Mesendoderm (in vitro differentiated cells): Measurements from ENCODE around the gene OTUB1.
"Not testable (repeated sequence)": the region's sequence is repeated elsewhere in the genome, so short reads cannot be mapped to it uniquely, and the experiment has no call there.

ENCODE experiments used
- DNase-seq: peaks from one replicate; pipeline ENCODE4 v3.0.0; 2013
- H2AK5ac ChIP-seq: 2 replicates; pipeline ENCODE4 v1.6.1; 2013; ENCODE audit warnings: low read length, inconsistent platforms
- H2BK120ac ChIP-seq: 2 replicates; pipeline ENCODE4 v1.6.1; 2013; ENCODE audit warnings: low read depth, mild to moderate bottlenecking, low read length, moderate library complexity, mixed read lengths
- H2BK15ac ChIP-seq: replicated peaks from 2 replicates; pipeline ENCODE4 v1.6.1; 2013; ENCODE audit warnings: low read depth, mild to moderate bottlenecking, moderate library complexity
- H2BK5ac ChIP-seq: 2 replicates; pipeline ENCODE4 v1.6.1; 2013; ENCODE audit warnings: low read length, inconsistent platforms
- H3K18ac ChIP-seq: 2 replicates; pipeline ENCODE4 v1.6.1; 2013; ENCODE audit warnings: mild to moderate bottlenecking, low read length, mixed read lengths
- H3K23ac ChIP-seq: one replicate; pipeline ENCODE4 v1.6.1; 2013; ENCODE audit warnings: low read length
- H3K27ac ChIP-seq: 2 replicates; pipeline ENCODE4 v1.5.1; 2013; ENCODE audit warnings: low read depth, mild to moderate bottlenecking, inconsistent platforms, low read length, moderate library complexity
- H3K27me3 ChIP-seq: 2 replicates; pipeline ENCODE4 v1.6.1; 2013; ENCODE audit warnings: low read length, control low read depth, mild to moderate bottlenecking, inconsistent platforms; ENCODE audit not compliant: insufficient read depth, poor library complexity
- H3K36me3 ChIP-seq: 2 replicates; pipeline ENCODE4 v1.6.1; 2013; ENCODE audit warnings: low read length, inconsistent platforms; ENCODE audit not compliant: control insufficient read depth, insufficient read depth
- H3K4ac ChIP-seq: one replicate; pipeline ENCODE4 v1.6.1; 2013; ENCODE audit warnings: low read depth, mild to moderate bottlenecking, low read length, moderate library complexity
- H3K4me1 ChIP-seq: 2 replicates; pipeline ENCODE4 v1.6.1; 2013; ENCODE audit warnings: low read depth, low read length, inconsistent platforms; ENCODE audit not compliant: control insufficient read depth
- H3K4me2 ChIP-seq: 2 replicates; pipeline ENCODE4 v1.6.1; 2013; ENCODE audit warnings: low read length
- H3K4me3 ChIP-seq: 2 replicates; pipeline ENCODE4 v1.5.1; 2013; ENCODE audit warnings: mild to moderate bottlenecking, low read length
- H3K56ac ChIP-seq: one replicate; pipeline ENCODE4 v1.6.1; 2013; ENCODE audit warnings: low read length
- H3K79me1 ChIP-seq: 2 replicates; pipeline ENCODE4 v1.6.1; 2013; ENCODE audit warnings: low read length, inconsistent platforms
- H3K79me2 ChIP-seq: 2 replicates; pipeline ENCODE4 v1.6.1; 2013; ENCODE audit warnings: mild to moderate bottlenecking, low read length; ENCODE audit not compliant: control insufficient read depth, insufficient read depth
- H3K9ac ChIP-seq: 2 replicates; pipeline ENCODE4 v1.6.1; 2013; ENCODE audit warnings: low read length, inconsistent platforms
- H4K5ac ChIP-seq: one replicate; pipeline ENCODE4 v1.6.1; 2013; ENCODE audit warnings: low read length
- H4K8ac ChIP-seq: one replicate; pipeline ENCODE4 v1.6.1; 2013; ENCODE audit warnings: low read depth, mild to moderate bottlenecking, control low read depth, low read length, moderate library complexity
- WGBS: extraction: QIAGEN DNeasy Blood & Tissue Kit; methylation state at CpG from one replicate; pipeline ENCODE4 v1.1.7; 2013; ENCODE audit warnings: low lambda C conversion rate, missing lambda C conversion rate; ENCODE audit not compliant: insufficient coverage; ENCODE audit errors: extremely low coverage; 5-methylcytosine and 5-hydroxymethylcytosine counted together

The OTUB1 gene

DNA sequence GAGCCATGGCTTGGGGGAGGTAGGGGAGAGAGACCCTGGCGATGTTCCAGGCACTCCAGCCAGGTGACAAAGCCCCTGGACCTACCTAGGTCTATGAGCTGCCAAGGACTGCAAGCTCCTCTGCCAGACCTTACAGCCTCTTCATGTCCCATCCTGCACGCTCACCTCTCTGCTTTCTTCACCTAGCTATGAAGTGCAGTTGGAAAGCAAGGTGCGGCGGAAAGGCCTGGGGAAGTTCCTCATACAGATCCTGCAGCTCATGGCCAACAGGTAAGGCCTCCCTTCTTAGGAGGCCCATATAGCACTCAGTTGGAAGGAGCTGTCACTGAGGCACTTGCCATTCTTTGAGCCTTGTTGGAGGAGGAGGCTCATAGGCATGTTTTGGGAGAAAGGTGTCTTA lies 33.7 kb upstream of the OTUB1 start:
- Histone ChIP-seq H3K36me3 (peaks cover 14% of the 10 kb centered on the region), H3K56ac (no peak overlapping the region)
- WGBS = no CpG with 5 or more reads among the region's 4 CpGs

DNA sequence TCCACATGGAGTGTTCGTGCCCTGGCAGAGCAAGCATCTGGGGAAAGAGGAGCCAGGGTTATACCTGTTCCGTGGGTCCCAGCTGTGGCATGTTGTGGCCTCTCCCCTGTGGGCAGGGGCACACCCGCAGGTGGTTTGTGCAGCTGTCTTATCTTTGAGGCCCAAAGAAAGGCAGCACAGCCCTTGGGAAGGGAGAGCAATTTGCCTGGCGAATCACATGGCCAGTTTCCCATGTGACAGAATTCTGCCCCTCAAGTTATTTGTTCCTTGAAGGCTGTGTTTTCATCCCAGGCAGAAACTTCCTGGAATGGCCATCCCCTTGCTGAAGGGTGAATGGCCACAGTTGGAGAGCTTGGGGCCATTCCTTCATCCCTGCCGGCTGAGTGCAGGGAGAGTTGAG lies 28.2 kb upstream of the OTUB1 start:
- Histone ChIP-seq H4K5ac (no peak overlapping the region), H3K27ac (no peak overlapping the region), H3K27me3 (no peaks in the 10 kb centered on the region), H3K4me2 (no peak overlapping the region), H4K8ac (no peak overlapping the region), H3K79me2 (no peaks in the 10 kb centered on the region), H3K4me3 (no peak overlapping the region), H3K79me1 (no peaks in the 10 kb centered on the region), H2AK5ac (no peak overlapping the region), H3K9ac (no peak overlapping the region), H3K18ac (no peak overlapping the region), H3K23ac (no peak overlapping the region), H2BK15ac (no peak overlapping the region), H2BK5ac (no peak overlapping the region), H3K56ac (no peak overlapping the region), H3K4ac (no peak overlapping the region), H2BK120ac (no peak overlapping the region), H3K36me3 (peaks cover 11% of the 10 kb centered on the region), H3K4me1 (no peaks in the 10 kb centered on the region)
- no peak for DNase-seq
- WGBS = no CpG with 5 or more reads among the region's 5 CpGs

More for the DNA sequence above, 33.7 kb upstream of the OTUB1 start:
- H3K4ac ChIP-seq = no peak overlapping the region
- no peak overlapping the region for H3K4me3 ChIP-seq
- no peak overlapping the region for H3K18ac ChIP-seq
- no peak overlapping the region for H2BK5ac ChIP-seq
- no peak overlapping the region for H4K5ac ChIP-seq
- peaks cover 1% of the 10 kb centered on the region for H3K4me1 ChIP-seq
- H3K23ac ChIP-seq = no peak overlapping the region
- no peak overlapping the region for H2BK120ac ChIP-seq
- no peaks in the 10 kb centered on the region for H3K79me2 ChIP-seq
- no peaks in the 10 kb centered on the region for H3K79me1 ChIP-seq
- H2AK5ac ChIP-seq = no peak overlapping the region
- no peaks in the 10 kb centered on the region for H3K27me3 ChIP-seq
- no peak overlapping the region for H3K4me2 ChIP-seq
- DNase-seq = no peak
- H3K9ac ChIP-seq = peak overlapping the region; percentile 1
- H3K27ac ChIP-seq = no peak overlapping the region
- no peak overlapping the region for H4K8ac ChIP-seq
- no peak overlapping the region for H2BK15ac ChIP-seq

DNA sequence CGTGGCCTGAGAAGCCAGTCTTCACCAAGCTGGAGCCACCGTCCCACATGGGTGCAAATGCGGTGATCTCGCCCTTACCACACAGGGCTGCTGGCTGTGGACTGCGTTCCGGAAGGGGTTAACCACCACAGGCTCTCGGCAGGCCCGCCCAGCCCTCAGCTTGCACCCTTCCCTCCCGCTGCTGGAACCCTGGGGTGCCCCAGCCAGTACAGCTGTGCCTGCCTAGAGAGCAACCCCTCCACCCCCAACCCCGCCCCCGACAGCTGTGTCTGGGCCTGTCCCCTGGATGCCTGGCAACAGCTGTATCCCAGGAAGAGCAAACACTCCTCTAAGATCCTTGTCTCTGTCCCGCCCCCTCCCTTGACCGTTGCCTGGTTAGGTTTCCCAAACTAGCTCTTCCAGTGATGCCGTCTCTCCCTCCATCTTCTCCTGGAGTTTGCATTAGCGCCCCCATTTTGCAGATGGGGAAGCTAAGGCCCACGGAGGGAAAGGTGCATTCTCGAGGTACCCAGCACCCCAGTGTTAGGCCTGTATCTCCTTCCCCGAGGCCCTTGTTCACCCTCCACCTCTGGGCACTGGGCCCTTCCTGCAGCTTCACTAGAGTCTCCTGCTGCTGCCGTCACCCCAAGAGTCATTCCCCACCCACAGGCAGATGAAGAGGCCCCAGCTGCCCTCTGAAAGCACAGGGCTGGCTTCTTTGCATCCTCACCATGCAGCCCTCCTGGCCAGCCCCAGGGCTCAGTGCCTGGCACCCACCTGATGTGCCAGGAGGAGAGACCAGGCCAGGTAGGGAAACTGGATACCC lies 24.4 kb upstream of the OTUB1 start:
- DNase-seq = peak; percentile 74
- WGBS = no CpG with 5 or more reads among the region's 19 CpGs

DNA sequence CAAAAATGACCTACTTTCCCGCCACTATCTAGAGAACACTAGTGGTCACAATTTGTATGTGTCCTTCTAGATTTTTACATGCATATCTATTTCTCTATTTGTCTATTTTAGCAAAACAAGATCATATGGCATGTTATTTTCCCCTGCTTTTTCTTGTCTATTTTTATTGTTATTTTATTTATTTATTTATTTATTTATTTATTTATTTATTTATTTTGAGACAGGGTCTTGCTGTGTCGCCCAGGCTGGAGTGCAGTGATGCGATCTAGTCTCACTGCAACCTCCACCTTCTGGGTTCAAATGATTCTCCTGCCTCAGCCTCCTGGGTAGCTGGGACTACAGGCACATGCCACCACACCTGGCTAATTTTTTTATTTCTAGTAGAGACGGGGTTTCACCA lies 22.3 kb upstream of the OTUB1 start:
- not testable (repeated sequence) for H4K8ac ChIP-seq

More for the DNA sequence above, 24.4 kb upstream of the OTUB1 start:
- Histone ChIP-seq H3K4me1 (no peaks in the 10 kb centered on the region), H3K56ac (no peak overlapping the region), H3K4me2 (no peak overlapping the region), H3K27ac (no peak overlapping the region), H3K79me2 (no peaks in the 10 kb centered on the region), H3K27me3 (no peaks in the 10 kb centered on the region), H2BK5ac (no peak overlapping the region), H3K23ac (no peak overlapping the region), H3K36me3 (peaks cover 1% of the 10 kb centered on the region), H3K4me3 (no peak overlapping the region), H2BK15ac (no peak overlapping the region), H3K18ac (no peak overlapping the region), H3K79me1 (no peaks in the 10 kb centered on the region), H2AK5ac (no peak overlapping the region), H4K5ac (no peak overlapping the region), H4K8ac (no peak overlapping the region), H2BK120ac (no peak overlapping the region), H3K9ac (no peak overlapping the region), H3K4ac (no peak overlapping the region)

DNA sequence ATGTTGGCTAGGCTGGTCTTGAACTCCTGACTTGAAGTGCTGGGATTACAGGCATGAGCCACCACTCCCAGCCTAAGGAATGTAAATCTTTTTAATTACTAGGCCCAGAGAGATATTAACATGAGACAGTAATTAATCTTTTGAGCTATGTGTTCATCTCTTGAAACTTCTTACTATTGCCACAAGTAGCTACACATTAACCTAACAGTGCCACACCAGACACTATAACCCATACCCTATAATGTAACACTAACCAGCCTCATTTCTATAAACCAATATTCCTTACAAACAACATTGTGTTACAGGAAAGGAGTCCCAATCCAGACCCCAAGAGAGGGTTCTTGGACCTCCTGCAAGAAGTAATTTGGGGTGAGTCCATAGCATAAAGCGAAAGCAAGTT lies 19.8 kb upstream of the OTUB1 start:
- H3K4me3 ChIP-seq = no peak overlapping the region
- H3K27me3 ChIP-seq = no peaks in the 10 kb centered on the region
- H3K9ac ChIP-seq = no peak overlapping the region
- H3K56ac ChIP-seq = no peak overlapping the region
- H4K8ac ChIP-seq = no peak overlapping the region
- H2BK120ac ChIP-seq = no peak overlapping the region
- no peak overlapping the region for H2AK5ac ChIP-seq
- H3K23ac ChIP-seq = no peak overlapping the region
- H3K79me1 ChIP-seq = no peaks in the 10 kb centered on the region
- no peak overlapping the region for H4K5ac ChIP-seq
- no CpG with 5 or more reads among the region's 1 CpG for WGBS
- no peak overlapping the region for H3K4me2 ChIP-seq
- no peaks in the 10 kb centered on the region for H3K79me2 ChIP-seq
- no peak for DNase-seq
- H3K4ac ChIP-seq = no peak overlapping the region
- no peak overlapping the region for H3K18ac ChIP-seq
- H2BK5ac ChIP-seq = no peak overlapping the region
- no peaks in the 10 kb centered on the region for H3K4me1 ChIP-seq
- no peaks in the 10 kb centered on the region for H3K36me3 ChIP-seq
- no peak overlapping the region for H3K27ac ChIP-seq
- no peak overlapping the region for H2BK15ac ChIP-seq

More for the DNA sequence above, 22.3 kb upstream of the OTUB1 start:
- H3K23ac ChIP-seq, H2BK15ac ChIP-seq, DNase-seq, H2AK5ac ChIP-seq, H2BK5ac ChIP-seq, H4K5ac ChIP-seq, H2BK120ac ChIP-seq, H3K56ac ChIP-seq, H3K4me3 ChIP-seq, H3K27me3 ChIP-seq, H3K9ac ChIP-seq, H3K4me2 ChIP-seq, H3K4ac ChIP-seq, H3K27ac ChIP-seq, H3K79me1 ChIP-seq, H3K36me3 ChIP-seq, H3K79me2 ChIP-seq, H3K18ac ChIP-seq, H3K4me1 ChIP-seq: not testable (repeated sequence)
- no CpG with 5 or more reads among the region's 4 CpGs for WGBS

DNA sequence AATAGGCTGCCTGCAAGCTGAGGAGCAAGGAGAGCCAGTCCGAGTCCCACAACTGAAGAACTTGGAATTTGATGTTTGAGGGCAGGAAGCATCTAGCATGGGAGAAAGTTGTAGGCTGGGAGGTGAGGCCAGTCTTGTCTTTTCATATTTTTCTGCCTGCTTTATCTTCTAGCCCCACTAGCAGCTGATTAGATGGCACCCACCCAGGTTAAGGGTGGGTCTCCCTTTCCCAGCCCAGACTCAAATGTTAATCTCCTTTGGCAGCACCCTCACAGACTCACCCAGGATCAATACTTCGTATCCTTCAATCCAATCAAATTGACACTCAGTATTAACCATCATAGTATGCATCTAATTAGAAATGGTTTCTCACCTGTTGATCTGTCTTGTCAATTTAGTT lies 16.8 kb upstream of the OTUB1 start:
- Histone ChIP-seq H3K36me3 (no peaks in the 10 kb centered on the region), H3K79me1 (no peaks in the 10 kb centered on the region), H4K5ac (no peak overlapping the region), H3K4me1 (no peaks in the 10 kb centered on the region), H2AK5ac (no peak overlapping the region), H3K23ac (no peak overlapping the region), H3K56ac (no peak overlapping the region), H3K9ac (no peak overlapping the region), H3K27me3 (no peaks in the 10 kb centered on the region), H3K4ac (no peak overlapping the region), H3K27ac (no peak overlapping the region), H3K18ac (no peak overlapping the region), H3K79me2 (no peaks in the 10 kb centered on the region), H2BK5ac (no peak overlapping the region), H3K4me3 (no peak overlapping the region), H2BK120ac (no peak overlapping the region), H2BK15ac (no peak overlapping the region), H4K8ac (no peak overlapping the region), H3K4me2 (no peak overlapping the region)
- no peak for DNase-seq
- WGBS = no CpG with 5 or more reads among the region's 2 CpGs
